DMS114 treated with DMSO at 0.1 percent for 48 hours (cell line): Measurements from ENCODE around the gene KCNK4.
"Not testable (repeated sequence)": the region's sequence is repeated elsewhere in the genome, so short reads cannot be mapped to it uniquely, and the experiment has no call there.

Experiments used
- DNase-seq: peaks from one replicate; lab custom pipeline; 2025; ENCODE audit not compliant: unreplicated experiment; lab: John Stamatoyannopoulos, UW

The KCNK4 gene

DNA sequence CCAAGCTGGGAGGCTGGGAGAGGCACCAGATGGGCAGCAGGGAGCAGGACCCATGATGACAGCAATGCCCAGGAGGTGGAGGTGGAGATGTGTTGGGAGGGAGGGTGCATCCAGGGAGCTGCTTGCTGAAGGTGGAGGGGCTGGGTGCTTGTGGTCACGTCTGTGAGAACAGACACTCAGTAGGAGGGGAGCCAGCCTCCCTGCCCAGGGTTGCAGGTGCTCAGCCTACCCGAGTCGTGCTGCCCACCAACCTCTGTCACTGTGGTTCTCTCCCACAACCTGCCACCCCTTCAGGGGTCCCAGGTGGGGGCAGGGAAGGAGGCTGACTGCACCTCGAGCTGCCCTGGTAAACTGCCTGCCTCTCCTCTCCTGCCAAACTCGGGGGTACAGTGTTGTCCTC, 32.3 kb downstream of the KCNK4 start:
- DNase-seq = no peak

DNA sequence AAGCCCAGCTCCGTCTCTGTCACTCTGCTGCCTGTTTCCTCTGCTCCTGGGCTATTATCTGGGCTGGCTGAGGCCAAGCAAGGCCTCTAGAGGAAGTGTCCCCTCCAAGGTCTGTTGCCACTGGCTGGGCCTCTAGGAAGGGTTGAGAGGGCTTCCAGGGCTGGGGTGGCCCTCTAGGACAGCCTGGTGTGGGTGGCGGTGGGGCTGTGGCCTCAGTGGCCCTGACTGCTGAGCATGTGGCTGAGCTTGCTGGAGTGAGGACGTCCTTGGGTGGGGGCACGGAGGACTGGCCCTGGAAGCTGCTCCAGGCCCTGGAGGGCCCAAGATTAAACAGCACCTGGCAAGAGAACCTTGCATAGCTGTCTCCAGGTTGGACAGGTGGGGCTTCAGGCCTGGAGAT, 32.9 kb downstream of the KCNK4 start:
- DNase-seq = not testable (repeated sequence)

DNA sequence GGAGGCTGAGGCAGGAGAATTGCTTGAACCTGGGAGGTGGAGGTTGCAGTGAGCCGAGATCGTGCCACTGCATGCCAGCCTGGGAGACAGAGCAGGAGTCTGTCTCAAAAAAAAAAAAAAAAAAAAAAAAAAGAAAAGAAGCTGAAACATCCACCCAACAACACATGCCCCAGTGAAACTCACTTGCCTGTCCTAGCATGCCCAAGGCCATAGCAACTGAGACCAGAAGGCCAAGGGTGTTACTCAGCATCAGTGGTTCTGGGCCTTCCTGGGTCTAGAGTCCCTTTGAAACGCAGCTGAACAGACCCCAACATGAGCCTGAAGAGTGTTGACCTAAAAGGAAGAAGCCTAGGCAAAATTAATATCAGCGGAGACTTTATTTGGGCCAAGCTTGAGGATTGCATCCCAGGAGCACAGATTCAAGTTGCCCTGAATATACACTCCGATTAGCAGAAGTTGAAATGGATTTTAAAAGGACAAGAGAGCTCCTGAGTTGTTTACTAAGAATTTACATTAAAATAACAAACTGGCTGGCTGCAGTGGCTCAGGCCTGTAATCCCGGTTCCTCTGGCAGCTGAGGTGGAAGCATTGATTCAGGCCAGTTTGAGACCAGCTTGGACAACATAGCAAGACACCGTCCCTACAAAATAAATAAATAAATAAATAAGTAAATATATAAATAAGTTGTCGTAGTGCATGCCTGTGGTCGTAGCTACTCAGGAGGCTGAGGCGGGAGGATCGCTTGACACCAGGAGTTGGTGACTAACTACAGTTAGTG, 33.8 kb downstream of the KCNK4 start:
- DNase-seq = no peak

DNA sequence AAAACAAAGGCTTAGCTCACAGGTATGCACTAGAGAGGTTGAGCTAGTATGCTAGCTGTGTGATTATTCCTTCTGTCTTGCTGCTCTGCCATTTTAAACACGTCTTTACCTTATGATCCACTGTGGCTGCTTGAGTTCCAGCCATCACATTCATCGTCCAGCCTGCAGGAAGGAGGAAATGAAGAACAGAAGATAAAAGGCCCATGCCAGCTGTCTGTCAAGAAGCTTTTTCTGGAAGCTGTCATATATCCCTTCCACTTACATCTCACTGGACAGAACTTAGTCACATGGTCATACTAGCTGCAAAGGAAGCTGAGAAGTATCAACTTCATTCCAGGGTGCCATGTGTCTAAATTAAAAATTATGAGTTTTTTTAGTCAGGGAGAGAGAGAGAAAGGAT, 36.3 kb downstream of the KCNK4 start:
- DNase-seq = no peak

DNA sequence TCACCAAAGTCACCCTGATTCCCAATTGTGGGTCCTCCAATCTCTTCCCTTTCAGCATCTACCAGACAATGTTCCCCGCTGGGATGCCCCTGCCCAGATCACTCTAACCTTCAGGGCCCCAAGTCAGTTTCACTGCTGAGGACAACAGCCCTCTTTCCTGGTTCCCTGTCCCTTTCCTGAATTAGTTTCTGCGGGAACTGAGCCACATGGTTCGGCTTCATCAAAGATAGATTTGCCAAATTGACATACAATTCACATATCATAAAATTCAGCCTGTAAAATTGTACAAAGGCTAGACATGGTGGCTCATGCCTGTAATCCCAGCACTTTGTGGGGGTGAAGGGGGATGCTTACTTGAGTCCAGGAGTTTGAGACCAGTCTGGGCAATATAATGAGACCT, 36.9 kb downstream of the KCNK4 start:
- no peak for DNase-seq

DNA sequence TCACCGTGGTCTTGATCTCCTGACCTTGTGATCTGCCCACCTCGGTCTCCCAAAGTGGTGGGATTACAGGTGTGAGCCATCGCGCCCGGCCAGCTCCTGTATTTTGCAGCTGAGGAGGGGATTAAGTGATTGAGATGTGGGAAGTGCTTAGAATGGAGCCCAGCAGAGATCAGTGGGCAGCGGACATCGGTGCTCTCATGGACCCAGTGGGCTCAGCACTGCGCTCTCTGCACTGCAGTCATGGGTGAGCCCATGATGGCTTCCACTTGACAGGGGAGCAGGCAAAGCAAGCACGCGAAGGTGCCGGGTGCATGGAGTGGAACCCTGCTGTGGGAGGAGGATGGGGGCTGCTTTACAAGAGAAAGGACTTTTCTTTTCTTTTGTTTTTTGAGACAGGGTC, 39.8 kb downstream of the KCNK4 start:
- DNase-seq = no peak

DNA sequence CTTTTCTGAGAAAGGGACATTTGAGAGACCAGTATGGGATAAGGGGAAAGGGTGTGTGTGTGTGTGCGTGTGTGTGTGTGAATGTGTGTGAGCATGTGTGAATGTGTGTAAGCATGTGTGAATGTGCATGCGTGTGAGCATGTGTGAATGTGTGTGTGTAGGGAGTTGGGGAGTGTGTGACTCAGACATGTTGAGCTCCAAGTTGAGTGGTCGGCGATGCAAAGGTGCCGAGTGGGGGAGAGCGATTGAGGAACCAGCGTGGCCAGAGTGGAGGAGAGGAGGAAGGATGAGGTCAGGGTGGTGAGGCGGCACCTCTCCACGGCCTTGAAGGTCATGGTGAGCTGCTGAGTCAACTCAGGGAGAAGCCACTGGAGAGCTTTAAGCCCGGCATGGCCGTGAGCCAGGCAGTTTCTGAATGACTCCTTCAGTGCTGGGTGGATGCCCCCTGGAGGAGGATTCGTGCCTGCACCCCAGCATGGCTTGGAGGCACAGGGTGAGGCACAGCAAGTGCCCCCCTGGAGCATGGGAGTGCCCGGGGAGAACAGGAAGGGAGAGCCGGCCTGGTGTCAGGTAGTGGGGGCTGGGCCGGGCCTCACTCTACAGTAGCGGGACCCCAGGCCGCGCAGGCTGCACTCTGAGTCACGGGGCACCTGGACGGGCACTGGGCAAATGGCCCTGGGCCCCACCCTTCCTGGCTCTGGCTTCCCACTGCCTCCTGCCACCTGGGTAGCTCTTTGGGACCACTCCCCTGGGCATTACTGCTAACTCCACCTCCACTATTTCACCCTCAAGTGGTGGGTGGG, 40.7 kb downstream of the KCNK4 start:
- DNase-seq = no peak

DNA sequence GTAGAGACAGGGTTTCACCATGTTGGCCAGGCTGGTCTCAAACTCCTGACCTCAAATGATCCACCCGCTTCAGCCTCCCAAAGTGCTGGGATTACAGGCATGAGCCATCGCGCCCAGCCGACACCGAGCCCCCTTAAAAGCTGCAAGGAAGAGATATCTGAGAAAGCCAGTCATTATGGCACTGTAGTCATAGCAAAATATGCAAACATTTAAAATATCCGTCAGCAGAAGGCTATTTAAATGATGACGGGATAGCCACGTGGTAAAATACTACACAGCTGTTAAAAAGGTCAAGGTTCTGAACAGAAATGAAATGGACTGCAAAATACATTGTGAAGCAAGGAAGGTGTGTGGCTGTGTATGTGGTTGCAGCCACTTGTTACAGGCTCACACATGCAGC, 42.5 kb downstream of the KCNK4 start:
- no peak for DNase-seq

DNA sequence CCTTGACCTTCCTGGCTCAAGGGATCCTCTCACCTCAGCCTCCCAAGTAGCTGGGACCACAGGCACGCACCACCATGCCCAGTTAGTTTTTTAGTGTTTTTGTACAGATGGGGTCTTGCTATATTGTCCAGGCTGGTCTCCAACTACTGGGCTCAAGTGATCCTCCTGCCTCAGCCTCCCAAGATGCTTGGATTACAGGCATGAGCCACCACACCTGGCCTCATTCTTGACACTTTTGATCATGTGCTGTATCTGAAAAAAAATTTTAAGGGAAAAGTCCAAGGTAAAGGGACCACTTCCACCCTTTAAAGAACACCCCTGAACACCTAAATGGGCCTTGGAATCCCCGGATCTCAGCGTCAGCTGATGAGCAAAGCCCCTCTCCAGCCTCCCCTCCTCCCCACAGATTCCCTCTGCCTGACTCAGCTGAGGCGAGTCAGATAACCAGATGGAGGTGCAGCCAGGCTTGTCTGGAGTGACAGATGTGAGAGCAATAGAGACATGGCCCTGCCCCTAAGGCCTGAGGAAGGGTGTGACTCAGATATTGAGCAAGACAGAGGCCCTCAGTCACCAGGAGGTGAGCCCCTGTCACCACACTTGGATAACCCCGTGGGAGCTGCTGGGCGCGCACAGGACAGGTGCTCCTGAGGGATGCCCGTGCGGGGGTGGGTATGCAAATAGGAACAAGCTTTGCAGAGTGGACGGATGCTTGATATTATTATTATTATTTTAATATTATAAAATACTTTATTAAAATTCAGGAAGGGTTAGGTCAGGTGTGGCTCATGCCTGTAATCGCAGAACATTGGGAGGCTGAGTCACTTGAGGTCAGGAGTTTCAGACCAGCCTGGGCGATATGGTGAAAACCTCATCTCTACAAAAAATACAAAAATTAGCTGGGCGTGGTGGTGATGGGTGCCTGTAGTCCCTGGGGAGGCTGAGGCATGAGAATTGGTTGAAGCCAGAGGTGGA, 43.9 kb downstream of the KCNK4 start:
- no peak for DNase-seq

DNA sequence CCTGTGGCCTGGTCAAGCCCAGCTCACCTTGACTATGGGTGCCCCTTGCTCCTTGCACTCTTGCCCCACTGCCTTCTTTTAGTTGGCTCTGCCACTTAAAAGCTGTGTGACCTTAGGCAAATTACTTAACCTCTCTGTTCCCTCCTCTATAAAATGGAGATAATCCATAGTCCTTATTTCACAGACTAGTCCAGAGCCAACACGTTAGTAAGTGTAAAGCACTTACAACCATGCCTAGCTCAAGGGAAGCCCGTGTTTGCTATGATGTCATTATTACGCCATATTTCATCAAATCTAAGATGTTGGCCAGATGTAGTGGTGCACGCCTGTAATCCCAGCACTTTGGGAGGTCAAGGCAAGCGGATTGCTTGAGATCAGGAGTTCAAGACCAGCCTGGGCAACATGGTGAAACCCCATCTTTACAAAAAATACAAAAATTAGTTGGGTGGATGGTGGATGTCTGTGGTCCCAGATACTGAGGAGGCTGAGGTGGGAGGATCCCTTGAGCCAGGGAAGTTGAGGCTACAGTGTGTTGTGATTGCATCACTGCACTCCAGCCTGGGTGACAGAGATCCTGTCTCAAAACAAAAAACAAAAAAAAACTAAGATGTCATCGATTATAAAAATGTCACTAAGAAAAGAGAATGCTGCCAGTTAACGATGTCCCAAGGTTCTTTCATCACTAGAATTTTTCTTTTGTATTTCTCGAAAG, 46.6 kb downstream of the KCNK4 start:
- no peak for DNase-seq

DNA sequence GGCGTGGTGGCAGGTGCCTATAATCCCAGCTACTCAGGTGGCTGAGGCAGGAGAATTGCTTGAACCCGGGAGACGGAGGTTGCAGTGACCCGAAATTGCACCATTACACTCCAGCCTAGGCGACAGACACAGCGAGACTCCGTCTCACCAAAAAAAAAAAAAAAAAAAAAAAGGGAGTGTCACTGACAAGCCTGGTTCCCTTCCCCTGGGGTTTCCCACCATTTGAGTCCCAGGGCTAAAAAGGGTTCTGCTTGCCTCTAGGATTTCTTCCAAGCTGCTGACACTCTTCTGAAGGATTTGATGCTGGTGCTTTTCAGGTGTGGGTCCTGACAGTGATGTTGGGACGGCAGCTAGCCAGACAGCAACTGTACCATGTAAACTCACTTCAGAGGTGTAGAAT, 47.6 kb downstream of the KCNK4 start:
- DNase-seq = no peak

DNA sequence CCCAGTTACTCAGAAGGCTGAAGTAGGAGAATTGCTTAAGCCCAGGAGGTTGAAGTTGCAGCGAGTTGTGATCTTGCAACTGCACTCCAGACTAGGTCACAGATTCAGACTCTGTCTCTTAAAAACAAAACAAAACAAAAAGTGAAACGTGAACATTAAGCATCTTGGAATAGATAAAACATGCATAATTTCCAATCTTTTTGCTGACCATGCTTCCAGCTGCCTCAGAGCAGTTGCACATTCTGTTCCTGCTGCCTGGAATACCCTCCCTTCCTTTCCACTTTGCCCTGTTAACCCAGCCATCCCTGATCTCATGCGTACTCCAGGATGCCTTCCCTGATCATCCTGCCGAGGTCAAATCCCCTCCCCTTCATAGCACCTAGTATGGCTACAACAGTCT, 48.2 kb downstream of the KCNK4 start:
- no peak for DNase-seq

DNA sequence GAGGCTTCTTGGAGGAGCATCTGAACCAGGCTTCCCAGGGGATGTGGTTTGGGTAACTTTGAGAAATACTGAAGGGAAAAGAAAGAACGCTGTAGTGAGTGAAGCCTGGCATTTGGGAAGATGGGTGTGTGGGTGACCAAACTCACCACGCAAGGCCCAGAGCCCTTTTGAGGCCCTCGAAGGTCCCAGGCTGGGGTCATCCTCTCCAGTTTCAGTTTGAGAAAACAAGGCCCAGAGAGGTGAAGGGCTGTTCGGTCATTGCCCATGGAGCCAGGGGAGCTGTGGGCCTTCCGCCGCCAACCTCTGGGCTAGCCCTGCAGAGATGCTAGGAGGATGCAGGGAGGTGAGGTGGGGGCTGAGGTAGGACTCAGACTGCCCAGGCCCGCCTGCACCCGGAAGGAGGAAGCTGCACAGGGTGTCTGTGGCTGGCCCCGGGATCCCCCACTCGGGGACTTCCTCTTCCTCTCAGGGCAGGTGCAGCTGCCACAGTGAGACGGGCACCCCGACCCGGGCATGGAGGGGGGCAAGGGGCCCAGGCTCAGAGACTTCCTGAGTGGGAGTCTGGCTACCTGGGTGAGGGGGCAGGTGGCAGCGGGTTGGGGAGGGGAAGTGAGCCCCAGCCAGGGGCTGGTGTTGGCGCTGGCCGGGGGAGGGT, 48.8 kb downstream of the KCNK4 start, which contains the start of gene CCDC88B:
CCDC88B (plus strand) TSS at position 451 of the 655 bp plus-strand sequence; CDS start at position 514, 63 bp downstream.
- DNase-seq = no peak

DNA sequence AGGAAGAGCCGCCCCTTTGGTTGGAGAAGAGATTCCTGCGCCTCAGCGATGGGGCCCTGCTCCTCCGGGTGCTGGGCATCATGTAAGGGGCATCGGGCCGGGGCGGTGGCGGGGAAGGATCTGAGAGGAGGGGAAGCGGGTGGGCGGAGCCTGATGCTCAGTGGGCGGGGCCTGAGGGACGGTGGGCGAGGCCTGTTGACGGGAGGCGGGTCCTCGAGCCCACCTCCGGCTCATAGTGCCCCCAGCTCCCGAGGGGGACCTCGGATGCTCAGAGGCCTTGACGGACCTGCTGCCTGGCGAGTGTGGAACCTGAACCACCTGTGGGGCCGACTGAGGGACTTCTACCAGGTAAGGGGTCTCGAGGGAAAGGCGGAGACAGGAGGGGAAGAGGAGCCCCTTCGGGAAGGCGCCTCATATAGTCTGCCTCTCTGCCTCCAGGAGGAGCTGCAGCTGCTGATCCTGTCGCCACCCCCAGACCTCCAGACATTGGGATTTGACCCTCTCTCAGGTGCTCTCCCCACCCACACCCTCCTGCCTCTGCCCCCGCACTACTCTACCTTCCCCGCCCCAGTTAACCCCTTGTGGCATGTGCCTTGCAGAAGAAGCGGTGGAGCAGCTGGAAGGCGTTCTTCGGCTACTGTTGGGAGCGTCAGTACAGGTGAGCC, 49.7 kb downstream of the KCNK4 start:
- DNase-seq = no peak

DNA sequence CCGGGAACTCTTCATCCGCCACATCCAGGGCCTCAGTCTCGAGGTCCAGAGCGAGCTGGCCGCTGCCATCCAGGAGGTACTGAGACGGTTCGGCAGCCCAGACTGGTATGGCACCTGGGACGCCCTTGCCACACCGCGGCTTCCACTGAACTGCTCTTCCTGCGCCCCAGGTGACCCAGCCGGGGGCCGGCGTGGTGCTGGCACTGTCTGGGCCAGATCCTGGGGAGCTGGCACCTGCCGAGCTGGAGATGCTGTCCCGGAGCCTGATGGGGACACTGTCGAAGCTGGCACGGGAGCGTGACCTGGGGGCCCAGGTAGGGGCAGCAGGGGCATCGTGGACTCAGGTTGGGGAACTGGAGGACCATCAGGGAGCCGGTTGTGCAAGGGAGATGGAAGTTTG, 50.3 kb downstream of the KCNK4 start:
- no peak for DNase-seq

DNA sequence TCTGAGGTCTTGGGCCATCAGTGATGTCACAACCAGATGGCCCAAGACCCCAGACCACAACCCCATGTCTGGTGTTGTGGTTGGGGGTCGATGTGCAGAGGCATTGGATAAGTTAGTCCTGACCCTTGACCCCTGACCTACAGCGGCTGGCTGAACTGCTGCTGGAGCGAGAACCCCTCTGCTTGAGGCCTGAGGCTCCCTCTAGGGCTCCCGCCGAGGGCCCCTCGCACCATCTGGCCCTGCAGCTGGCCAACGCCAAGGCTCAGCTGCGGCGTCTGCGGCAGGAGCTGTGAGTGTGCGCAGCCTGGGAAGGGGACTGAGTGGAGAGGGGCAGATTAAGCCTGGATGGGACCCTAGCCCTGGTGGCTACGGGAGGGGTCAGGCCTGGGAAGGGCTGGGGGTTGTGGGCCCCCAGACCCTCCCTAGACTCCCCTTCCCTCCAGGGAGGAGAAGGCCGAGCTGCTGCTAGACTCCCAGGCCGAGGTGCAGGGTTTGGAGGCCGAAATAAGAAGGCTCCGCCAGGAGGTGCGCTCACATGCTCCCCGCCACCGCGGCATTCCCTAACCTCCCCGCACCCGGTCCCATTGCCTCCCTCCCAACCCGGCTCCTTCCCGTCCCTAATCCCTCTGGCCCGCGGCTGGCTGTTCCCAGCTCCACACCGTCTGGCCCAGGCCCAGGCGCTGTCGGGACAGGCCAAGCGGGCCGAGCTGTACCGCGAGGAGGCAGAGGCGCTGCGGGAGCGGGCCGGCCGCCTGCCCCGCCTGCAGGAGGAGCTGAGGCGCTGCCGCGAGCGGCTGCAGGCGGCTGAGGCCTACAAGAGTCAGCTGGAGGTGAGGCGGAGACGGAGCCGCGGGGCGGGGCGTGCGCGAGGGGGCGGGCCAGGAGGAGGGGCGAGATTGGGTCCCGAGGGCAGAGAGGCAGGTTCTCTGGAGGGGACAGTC, 51.0 kb downstream of the KCNK4 start:
- peak; percentile 62 for DNase-seq

DNA sequence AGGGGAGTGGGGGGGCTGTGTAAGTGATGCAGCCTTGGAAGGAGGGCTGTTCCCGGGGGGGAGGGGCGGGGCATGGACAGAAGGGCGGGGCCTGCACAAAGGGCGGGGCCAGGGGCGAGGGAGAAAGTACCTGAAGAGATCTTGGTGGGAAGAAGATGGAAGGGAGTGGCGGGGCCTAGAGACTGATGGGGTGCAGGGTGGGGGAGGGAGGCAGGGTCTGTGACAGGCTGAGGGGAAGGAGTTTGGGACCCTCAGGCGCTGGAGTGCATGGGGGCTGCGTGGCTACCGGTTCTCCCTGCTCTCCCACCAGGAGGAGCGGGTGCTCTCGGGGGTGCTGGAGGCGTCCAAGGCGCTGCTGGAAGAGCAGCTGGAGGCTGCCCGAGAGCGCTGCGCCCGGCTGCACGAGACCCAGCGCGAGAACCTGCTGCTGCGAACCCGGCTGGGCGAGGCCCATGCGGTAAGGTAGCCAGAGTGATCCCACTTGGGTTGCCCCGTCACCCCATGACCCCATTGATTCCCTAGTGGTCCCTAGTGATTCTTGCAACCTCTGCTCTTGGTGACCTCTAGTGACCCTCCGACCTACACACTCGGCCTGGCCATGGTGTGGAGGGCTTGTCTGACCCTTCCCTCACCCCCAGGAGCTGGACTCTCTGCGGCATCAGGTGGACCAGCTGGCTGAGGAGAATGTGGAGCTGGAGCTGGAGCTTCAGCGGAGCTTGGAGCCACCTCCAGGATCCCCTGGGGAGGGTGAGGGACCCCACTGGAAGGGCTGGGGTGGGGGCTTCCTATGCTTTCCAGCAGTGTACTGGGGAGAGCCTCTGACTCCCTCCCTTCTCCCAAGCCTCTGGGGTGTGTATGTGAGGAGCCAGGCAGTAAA, 52.0 kb downstream of the KCNK4 start:
- DNase-seq = no peak
